Panc1 (cell line): ENCODE measurements around the gene TBCD. TPM values are rescaled to one million over a fixed set of nuclear protein-coding genes. Genes with fewer than 3 reads are reported as not detected.

Source experiments
- ATAC-seq: fragments of 200-7000 bp; cut with Tn5 transposase; 2 replicates; pipeline ENCODE4 v1.9.1; 2020; ENCODE audit warnings: mild to moderate bottlenecking, moderate library complexity
- BruUV-seq: library from RNA; stranded (reverse); fragments of 400-500 nt; replicated peaks from 2 replicates; lab custom pipeline; 2021; lab: Mats Ljungman, UMichigan
- CTCF ChIA-PET: fragments of 300-600 bp; sonication (Branson Sonifier 250); formaldehyde crosslinking; loops from one replicate; lab custom pipeline; 2022; ENCODE audit warnings: antibody characterized with exemption; lab: Charles Lee
- POLR2A ChIA-PET: fragments of 300-600 bp; sonication (Branson Sonifier 250); formaldehyde crosslinking; loops from one replicate; lab custom pipeline; 2022; ENCODE audit warnings: antibody characterized with exemption; lab: Charles Lee
- DNase-seq: peaks from one replicate; pipeline ENCODE4 v3.0.0-alpha.2; 2010; ENCODE audit warnings: low read depth, low spot score
- H3K27ac ChIP-seq: 2 replicates; pipeline ENCODE4 v1.5.1; 2011; ENCODE audit warnings: mild to moderate bottlenecking, low read length, inconsistent platforms
- H3K27me3 ChIP-seq: fragments of 200-500 bp; sonication (Bioruptor generic); 2 replicates; pipeline ENCODE4 v1.6.0; 2014; ENCODE audit warnings: low read length, inconsistent platforms; ENCODE audit not compliant: control insufficient read depth, insufficient read depth
- H3K36me3 ChIP-seq: fragments of 200-500 bp; sonication (Bioruptor generic); 2 replicates; pipeline ENCODE4 v1.5.1; 2014; ENCODE audit warnings: inconsistent platforms, mild to moderate bottlenecking, low read length, moderate library complexity; ENCODE audit not compliant: control insufficient read depth, insufficient read depth
- H3K4me1 ChIP-seq: 2 replicates; pipeline ENCODE4 v1.5.1; 2011; ENCODE audit warnings: inconsistent platforms, mild to moderate bottlenecking, low read length, moderate library complexity; ENCODE audit not compliant: control insufficient read depth, insufficient read depth
- H3K4me3 ChIP-seq, 2 experiments: 2 replicates each; pipeline ENCODE4 v1.5.1; 2011 to 2012; ENCODE audit warnings: low read depth in 2 of 2, low read length in 2 of 2, mild to moderate bottlenecking in 2 of 2, inconsistent platforms in 1 of 2, moderate library complexity in 1 of 2
- H3K9me3 ChIP-seq: fragments of 200-500 bp; sonication (Bioruptor generic); 2 replicates; pipeline ENCODE4 v1.5.1; 2014; ENCODE audit warnings: low read depth, mild to moderate bottlenecking, inconsistent platforms, low read length, moderate library complexity; ENCODE audit not compliant: control insufficient read depth, insufficient read depth
- CTCF ChIP-seq: fragments of 450-650 bp; IDR thresholded peaks from 2 replicates; pipeline ENCODE4 v1.5.1; 2017; ENCODE audit warnings: mild to moderate bottlenecking
- POLR2AphosphoS5 ChIP-seq: IDR thresholded peaks from 2 replicates; pipeline ENCODE4 v1.6.1; 2012; ENCODE audit warnings: mild to moderate bottlenecking, low read depth, low read length, moderate library complexity
- REST ChIP-seq, 2 experiments: IDR thresholded peaks; 2 replicates each; pipeline ENCODE4 v1.6.1; 2011 to 2012; ENCODE audit warnings: low read depth in 2 of 2, control low read depth in 1 of 2, low read length in 1 of 2, mild to moderate bottlenecking in 1 of 2, moderate library complexity in 1 of 2; ENCODE audit not compliant: insufficient read depth in 1 of 2
- SIN3A ChIP-seq: IDR thresholded peaks from 2 replicates; pipeline ENCODE4 v1.6.1; 2012; ENCODE audit warnings: low read depth, mild to moderate bottlenecking, low read length, moderate library complexity, borderline replicate concordance; ENCODE audit not compliant: insufficient read depth
- TCF7L2 ChIP-seq: IDR thresholded peaks from 2 replicates; pipeline ENCODE4 v1.6.1; 2011; ENCODE audit warnings: mild to moderate bottlenecking, low read depth, low read length, inconsistent platforms
- in situ Hi-C: cut with HindIII; loops from 2 replicates; pipeline ENCODE4 v1.10.0; 2016; ENCODE audit warnings: low sequenced_read_pairs, low pct_unique_long_range_greater_than_20kb
- intact Hi-C: fragments of 100-400 bp; cut with micrococcal nuclease; formaldehyde crosslinking; loops from one replicate; pipeline ENCODE4 v1.10.0; 2022; ENCODE audit not compliant: unreplicated experiment
- total RNA-seq: library from RNA; stranded (reverse); gene quantifications from one replicate; pipeline ENCODE4 v1.2.1, GENCODE V29; 2021; ENCODE audit not compliant: unreplicated experiment

TBCD gene
- total RNA-seq, 1 experiment from 2014 or later: 186 TPM

GRCh38 chr17:82804442-82805191, 52.8 kb downstream of the TBCD start:
- no peaks in the 10 kb centered on the region for H3K27me3 ChIP-seq
- intact Hi-C loops (no loop called here), in situ Hi-C loops (no loop called here)
- H3K4me3 ChIP-seq: no peak overlapping the region
- no peak for TF ChIP-seq TCF7L2
- TF ChIP-seq SIN3A: no peak
- no peak for TF ChIP-seq POLR2AphosphoS5
- no peak for TF ChIP-seq REST (IDR thresholded peaks at IDR 0.05; ENCODE audit: insufficient read depth in 1 of 2, low read depth in 2 of 2, low read length in 1 of 2)
- TF ChIP-seq CTCF: no peak
- POLR2A ChIA-PET: no interaction called here
- H3K36me3 ChIP-seq: peaks cover 7% of the 10 kb centered on the region; the same call in 1 of the 2 replicates
- DNase-seq (no peak), ATAC-seq (no peak)
- H3K9me3 ChIP-seq: no peaks in the 10 kb centered on the region
- H3K27ac ChIP-seq: no peak overlapping the region
- no TSS peak for BruUV-seq
- no peaks in the 10 kb centered on the region for H3K4me1 ChIP-seq
- CTCF ChIA-PET: no interaction called here

GRCh38 chr17:82805254-82805653, 53.4 kb downstream of the TBCD start:
- no peak overlapping the region for H3K4me3 ChIP-seq
- BruUV-seq: no TSS peak
- DNase-seq (no peak), ATAC-seq (no peak)
- in situ Hi-C loops: no loop called here
- POLR2A ChIA-PET: no interaction called here
- intact Hi-C loops: no loop called here
- H3K27me3 ChIP-seq: no peaks in the 10 kb centered on the region
- TF ChIP-seq TCF7L2: no peak
- TF ChIP-seq REST (IDR thresholded peaks at IDR 0.05; ENCODE audit: insufficient read depth in 1 of 2, low read depth in 2 of 2, low read length in 1 of 2): no peak
- TF ChIP-seq POLR2AphosphoS5: no peak
- no peak for TF ChIP-seq CTCF
- TF ChIP-seq SIN3A: no peak
- CTCF ChIA-PET: no interaction called here
- H3K9me3 ChIP-seq: no peaks in the 10 kb centered on the region
- H3K36me3 ChIP-seq: peaks cover 7% of the 10 kb centered on the region; the same call in 1 of the 2 replicates
- no peak overlapping the region for H3K27ac ChIP-seq
- no peaks in the 10 kb centered on the region for H3K4me1 ChIP-seq
